Hepatocyte (in vitro differentiated cells): ENCODE data around the gene RANBP3L. TPM values are rescaled to one million over a fixed set of nuclear protein-coding genes. Genes with fewer than 3 reads are reported as not detected.

Experiments
- DNase-seq: peaks from one replicate; pipeline ENCODE4 v3.0.0-alpha.2; 2016; ENCODE audit warnings: low spot score
- H2AFZ ChIP-seq: fragments of 200-600 bp; sonication (generic); 2 replicates; pipeline ENCODE4 v1.6.0; 2016; ENCODE audit warnings: antibody characterized with exemption, mild to moderate bottlenecking
- H3K27ac ChIP-seq: fragments of 200-600 bp; sonication (generic); 2 replicates; pipeline ENCODE4 v1.5.1; 2016; ENCODE audit warnings: mild to moderate bottlenecking
- H3K27me3 ChIP-seq: fragments of 200-600 bp; sonication (generic); 2 replicates; pipeline ENCODE4 v1.6.1; 2016
- H3K36me3 ChIP-seq: fragments of 200-600 bp; sonication (generic); replicated peaks from 2 replicates; pipeline ENCODE4 v1.5.1; 2016; ENCODE audit warnings: low read depth; ENCODE audit not compliant: insufficient read depth
- H3K4me1 ChIP-seq: fragments of 200-600 bp; sonication (generic); 2 replicates; pipeline ENCODE4 v1.5.1; 2016; ENCODE audit warnings: mild to moderate bottlenecking, moderate library complexity; ENCODE audit not compliant: insufficient read depth
- H3K4me2 ChIP-seq: fragments of 200-600 bp; sonication (generic); 2 replicates; pipeline ENCODE4 v1.6.0; 2016
- H3K4me3 ChIP-seq: fragments of 200-600 bp; sonication (generic); 2 replicates; pipeline ENCODE4 v1.5.1; 2016; ENCODE audit warnings: mild to moderate bottlenecking
- H3K79me2 ChIP-seq: fragments of 200-600 bp; sonication (generic); 2 replicates; pipeline ENCODE4 v1.6.0; 2017; ENCODE audit warnings: mild to moderate bottlenecking
- H3K9me2 ChIP-seq: fragments of 200-600 bp; sonication (generic); replicated peaks from 2 replicates; pipeline ENCODE4 v1.6.0; 2017; ENCODE audit warnings: mild to moderate bottlenecking; ENCODE audit not compliant: insufficient read depth
- H3K9me3 ChIP-seq: fragments of 200-600 bp; sonication (generic); 2 replicates; pipeline ENCODE4 v1.5.1; 2016; ENCODE audit warnings: low read depth, mild to moderate bottlenecking
- H4K20me1 ChIP-seq: fragments of 200-600 bp; sonication (generic); 2 replicates; pipeline ENCODE4 v1.6.0; 2016; ENCODE audit warnings: mild to moderate bottlenecking; ENCODE audit not compliant: insufficient read depth, poor library complexity, severe bottlenecking
- CTCF ChIP-seq: fragments of 200-600 bp; sonication (generic); IDR thresholded peaks from 2 replicates; pipeline ENCODE4 v1.5.1; 2016; ENCODE audit warnings: antibody characterized with exemption, mild to moderate bottlenecking; ENCODE audit not compliant: poor library complexity
- EZH2 ChIP-seq: fragments of 200-600 bp; sonication (generic); IDR thresholded peaks from 2 replicates; pipeline ENCODE4 v1.6.1; 2016; ENCODE audit warnings: antibody characterized with exemption, mild to moderate bottlenecking, borderline replicate concordance
- EZH2phosphoT487 ChIP-seq: fragments of 200-600 bp; sonication (generic); IDR thresholded peaks from one replicate; pipeline ENCODE4 v1.6.1; 2018; ENCODE audit warnings: antibody characterized with exemption, mild to moderate bottlenecking, low read depth, moderate library complexity; ENCODE audit not compliant: unreplicated experiment, severe bottlenecking
- WGBS: methylation state at CpG from one replicate; pipeline ENCODE4 v1.1.6; 2016; ENCODE audit warnings: low lambda C conversion rate; ENCODE audit errors: missing lambda C conversion rate; 5-methylcytosine and 5-hydroxymethylcytosine counted together
- polyA plus RNA-seq: library from polyadenylated mRNA; unstranded; fragments of >200 nt; fragmentation: Nextera tagmentation; extraction: Ambion mirVana; gene quantifications from 2 replicates; pipeline ENCODE4 v1.2.1, GENCODE V29; 2016
- total RNA-seq: library from RNA; depleted of rRNA; stranded (reverse); fragments of >200 nt; gene quantifications from 2 replicates; pipeline ENCODE4 v1.2.3, GENCODE V29; 2014

RANBP3L gene
- total and polyA plus RNA-seq, 2 experiments from 2014 or later: 0.28 to 6.5 TPM

- H2AFZ ChIP-seq: no peak overlapping the region
- TF ChIP-seq EZH2: no peak
- no peak for TF ChIP-seq EZH2phosphoT487
- no peak for TF ChIP-seq CTCF
- no peak overlapping the region for H3K4me3 ChIP-seq
- no peaks in the 10 kb centered on the region for H3K79me2 ChIP-seq
- no peaks in the 10 kb centered on the region for H3K27me3 ChIP-seq
- H3K4me2 ChIP-seq: no peak overlapping the region
- H3K9me3 ChIP-seq: no peaks in the 10 kb centered on the region
- H3K9me2 ChIP-seq: no peaks in the 10 kb centered on the region
- 60% methylated on average over 3 of the region's 3 CpGs for whole genome bisulfite sequencing
- no peaks in the 10 kb centered on the region for H4K20me1 ChIP-seq
- H3K36me3 ChIP-seq: no peaks in the 10 kb centered on the region
- no peak overlapping the region for H3K27ac ChIP-seq
- DNase-seq: no peak
- no peaks in the 10 kb centered on the region for H3K4me1 ChIP-seq
Observed at GRCh38 chr5:36279054-36279698, 22.5 kb downstream of the RANBP3L start.

GRCh38 chr5:36277521-36278176 is 24.1 kb downstream of the RANBP3L start:
- no peak for DNase-seq
- Histone ChIP-seq H3K4me3 (no peak overlapping the region), H3K4me2 (no peak overlapping the region), H3K27me3 (no peaks in the 10 kb centered on the region), H3K79me2 (no peaks in the 10 kb centered on the region), H3K4me1 (no peaks in the 10 kb centered on the region), H3K9me2 (no peaks in the 10 kb centered on the region), H2AFZ (no peak overlapping the region), H3K27ac (no peak overlapping the region), H4K20me1 (no peaks in the 10 kb centered on the region), H3K36me3 (no peaks in the 10 kb centered on the region), H3K9me3 (no peaks in the 10 kb centered on the region)
- TF ChIP-seq CTCF (no peak), EZH2phosphoT487 (no peak), EZH2 (no peak)
- 94% methylated on average over 5 of the region's 5 CpGs for WGBS

GRCh38 chr5:36276864-36277263 is 24.8 kb downstream of the RANBP3L start:
- H3K9me2 ChIP-seq: no peaks in the 10 kb centered on the region
- H3K9me3 ChIP-seq: no peaks in the 10 kb centered on the region
- H3K4me3 ChIP-seq: no peak overlapping the region
- H3K4me2 ChIP-seq: no peak overlapping the region
- no peak for DNase-seq
- no peaks in the 10 kb centered on the region for H4K20me1 ChIP-seq
- H3K4me1 ChIP-seq: no peaks in the 10 kb centered on the region
- no peaks in the 10 kb centered on the region for H3K36me3 ChIP-seq
- TF ChIP-seq CTCF (no peak), EZH2 (no peak), EZH2phosphoT487 (no peak)
- H3K27ac ChIP-seq: no peak overlapping the region
- H3K79me2 ChIP-seq: no peaks in the 10 kb centered on the region
- no peak overlapping the region for H2AFZ ChIP-seq
- H3K27me3 ChIP-seq: no peaks in the 10 kb centered on the region
